ENCODE results near the gene TDRD7.

Gene TDRD7, protein sequence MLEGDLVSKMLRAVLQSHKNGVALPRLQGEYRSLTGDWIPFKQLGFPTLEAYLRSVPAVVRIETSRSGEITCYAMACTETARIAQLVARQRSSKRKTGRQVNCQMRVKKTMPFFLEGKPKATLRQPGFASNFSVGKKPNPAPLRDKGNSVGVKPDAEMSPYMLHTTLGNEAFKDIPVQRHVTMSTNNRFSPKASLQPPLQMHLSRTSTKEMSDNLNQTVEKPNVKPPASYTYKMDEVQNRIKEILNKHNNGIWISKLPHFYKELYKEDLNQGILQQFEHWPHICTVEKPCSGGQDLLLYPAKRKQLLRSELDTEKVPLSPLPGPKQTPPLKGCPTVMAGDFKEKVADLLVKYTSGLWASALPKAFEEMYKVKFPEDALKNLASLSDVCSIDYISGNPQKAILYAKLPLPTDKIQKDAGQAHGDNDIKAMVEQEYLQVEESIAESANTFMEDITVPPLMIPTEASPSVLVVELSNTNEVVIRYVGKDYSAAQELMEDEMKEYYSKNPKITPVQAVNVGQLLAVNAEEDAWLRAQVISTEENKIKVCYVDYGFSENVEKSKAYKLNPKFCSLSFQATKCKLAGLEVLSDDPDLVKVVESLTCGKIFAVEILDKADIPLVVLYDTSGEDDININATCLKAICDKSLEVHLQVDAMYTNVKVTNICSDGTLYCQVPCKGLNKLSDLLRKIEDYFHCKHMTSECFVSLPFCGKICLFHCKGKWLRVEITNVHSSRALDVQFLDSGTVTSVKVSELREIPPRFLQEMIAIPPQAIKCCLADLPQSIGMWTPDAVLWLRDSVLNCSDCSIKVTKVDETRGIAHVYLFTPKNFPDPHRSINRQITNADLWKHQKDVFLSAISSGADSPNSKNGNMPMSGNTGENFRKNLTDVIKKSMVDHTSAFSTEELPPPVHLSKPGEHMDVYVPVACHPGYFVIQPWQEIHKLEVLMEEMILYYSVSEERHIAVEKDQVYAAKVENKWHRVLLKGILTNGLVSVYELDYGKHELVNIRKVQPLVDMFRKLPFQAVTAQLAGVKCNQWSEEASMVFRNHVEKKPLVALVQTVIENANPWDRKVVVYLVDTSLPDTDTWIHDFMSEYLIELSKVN

DNA sequence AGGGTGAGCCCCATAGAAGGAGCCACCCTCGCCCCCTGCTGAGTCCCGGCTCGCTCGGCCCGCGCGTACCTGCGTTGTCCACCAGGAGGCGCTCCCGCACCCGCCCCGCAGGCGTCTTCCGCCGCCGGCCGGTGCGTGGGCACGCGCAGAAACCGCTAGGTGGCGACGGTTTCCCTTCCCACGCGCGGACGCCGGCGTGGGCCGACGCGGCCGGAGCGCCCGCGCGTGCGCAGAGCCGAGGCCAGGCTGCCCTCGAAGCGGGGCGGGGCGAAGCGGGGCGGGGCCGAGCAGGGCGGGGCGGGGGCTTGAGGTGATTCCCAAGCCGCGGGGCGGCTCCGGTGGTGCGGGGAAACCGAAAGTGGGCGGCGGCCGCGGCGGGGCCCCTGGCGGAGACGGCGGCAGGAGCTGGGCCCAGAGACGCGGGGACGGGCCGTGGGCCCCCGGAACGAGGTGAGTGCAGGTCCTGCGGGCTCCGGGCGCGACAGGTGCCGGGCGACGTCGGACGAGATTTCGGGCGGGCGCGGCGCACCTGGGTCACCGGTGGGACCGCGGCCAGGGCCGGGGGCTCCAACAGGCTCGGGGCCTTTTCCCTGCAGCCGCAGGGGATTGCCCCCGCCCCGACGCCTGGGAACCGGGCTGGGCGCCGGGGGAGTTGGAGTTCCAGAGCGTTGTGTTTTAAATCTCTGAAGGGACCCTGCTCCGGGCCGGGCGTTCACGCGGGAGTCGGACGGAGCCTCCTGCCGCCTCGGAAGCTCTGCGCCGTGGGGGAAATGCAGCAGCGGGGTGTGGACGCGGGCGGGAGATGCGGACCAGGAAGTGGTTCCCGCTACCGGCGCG lies at the start of gene TDRD7:
TDRD7 (plus strand) TSS at position 308 of the 837 bp plus-strand sequence. CDS start 16,370 bp downstream, outside the sequence.
- peak; percentile 90 for DNase-seq (ENCODE audit: low read depth)

DNA sequence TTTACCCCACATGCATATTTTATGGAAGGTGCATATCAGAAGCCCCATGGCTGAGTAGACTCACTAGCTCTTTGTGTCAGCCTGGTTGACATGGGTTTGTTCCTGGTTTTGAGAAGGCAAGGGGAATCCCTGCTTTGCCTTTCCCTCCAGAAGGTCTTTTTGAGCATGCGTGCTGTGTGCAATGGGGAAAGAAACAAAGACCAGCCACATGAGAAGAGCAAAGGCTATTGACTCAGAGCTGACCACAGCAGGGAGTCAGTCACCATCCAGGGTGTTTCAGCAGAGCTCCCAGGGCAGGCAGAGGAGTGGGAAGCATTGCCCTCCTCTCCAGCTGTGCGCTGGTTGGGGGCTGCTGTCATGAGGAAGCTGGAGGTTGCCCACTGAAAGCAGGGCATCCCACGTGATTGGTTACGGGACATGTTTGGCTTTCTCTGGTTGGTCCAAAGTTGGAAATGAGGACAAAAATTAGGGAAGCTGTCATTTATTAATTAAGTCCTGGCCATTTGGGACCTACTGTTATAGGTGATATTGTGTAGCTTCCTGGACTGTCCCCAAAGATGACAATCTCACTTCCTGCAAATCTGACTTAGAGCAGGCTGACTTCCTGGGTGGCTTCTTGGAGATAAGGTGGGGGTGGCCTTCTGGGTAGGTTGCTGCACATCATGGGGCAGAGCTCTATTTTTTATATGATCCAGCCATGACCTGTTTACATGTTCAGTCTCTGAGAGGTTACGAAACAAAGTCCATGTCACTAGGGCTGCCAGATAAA lies 48.9 kb upstream of the TDRD7 start:
- DNase-seq (ENCODE audit: low read depth): no peak

DNA sequence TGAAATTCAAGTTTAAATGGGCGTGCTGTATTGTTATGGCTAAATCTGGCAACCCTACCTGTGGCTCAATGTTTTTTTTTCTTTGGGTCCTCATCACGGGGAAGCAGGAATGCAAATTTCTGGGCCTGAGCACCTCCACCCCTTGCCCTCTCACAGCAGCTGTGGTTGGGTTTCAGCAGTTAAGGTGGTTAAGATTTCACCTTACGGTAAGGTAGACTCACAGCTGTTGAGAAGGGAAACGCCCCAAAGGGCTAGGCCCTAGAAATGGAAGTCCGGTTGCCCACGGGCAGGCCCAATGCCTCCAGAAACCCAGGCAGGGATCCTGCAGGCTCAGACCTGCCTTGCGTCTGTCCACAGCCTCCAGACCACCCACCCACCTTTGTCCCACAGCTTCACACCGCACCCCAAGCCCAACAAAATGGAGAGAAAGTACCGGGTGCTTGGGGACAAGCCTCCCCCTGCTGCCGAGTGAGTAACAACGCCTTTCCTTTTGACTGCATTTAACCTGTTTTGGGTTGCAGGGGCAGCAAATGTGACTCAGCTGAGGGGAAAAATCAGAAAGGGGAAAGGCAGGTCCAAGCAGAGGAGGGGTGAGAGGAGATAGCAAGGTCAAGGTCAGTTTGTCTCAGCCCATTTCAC lies 48.1 kb upstream of the TDRD7 start:
- DNase-seq (ENCODE audit: low read depth): no peak

DNA sequence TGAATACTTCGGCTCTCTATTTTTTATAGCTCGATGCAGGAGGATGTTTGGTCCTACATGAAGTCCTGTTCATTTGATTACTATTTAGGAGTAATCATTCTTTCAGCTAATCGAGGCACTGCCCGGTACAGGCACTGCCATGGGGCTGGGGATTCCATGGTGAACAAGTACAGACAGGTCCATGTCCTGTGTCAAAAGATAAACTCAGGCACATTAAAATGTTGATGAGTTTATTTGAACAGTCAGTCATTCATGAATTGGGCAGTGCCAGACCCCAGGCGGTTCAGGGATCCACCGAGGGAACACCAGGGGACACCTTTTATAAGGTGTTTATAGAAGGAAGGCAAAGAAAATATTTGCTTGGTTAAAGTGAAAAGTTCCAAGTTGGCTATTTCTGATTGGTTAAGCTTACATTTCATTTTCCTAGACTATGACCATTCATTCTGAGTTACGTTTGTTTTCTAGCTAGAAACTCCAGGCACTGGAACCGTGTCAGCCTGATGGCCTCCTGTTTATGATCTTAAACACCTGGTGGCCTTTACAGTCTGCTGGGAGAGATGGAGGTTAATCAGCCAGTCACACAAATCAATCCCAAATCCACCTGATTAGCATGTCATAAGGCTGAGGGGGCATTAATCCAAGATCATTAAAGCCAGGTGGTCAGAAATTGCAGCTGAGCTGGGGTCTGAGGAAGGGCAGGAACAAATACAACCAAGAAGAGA lies 47.0 kb upstream of the TDRD7 start:
- no peak for DNase-seq (ENCODE audit: low read depth)

DNA sequence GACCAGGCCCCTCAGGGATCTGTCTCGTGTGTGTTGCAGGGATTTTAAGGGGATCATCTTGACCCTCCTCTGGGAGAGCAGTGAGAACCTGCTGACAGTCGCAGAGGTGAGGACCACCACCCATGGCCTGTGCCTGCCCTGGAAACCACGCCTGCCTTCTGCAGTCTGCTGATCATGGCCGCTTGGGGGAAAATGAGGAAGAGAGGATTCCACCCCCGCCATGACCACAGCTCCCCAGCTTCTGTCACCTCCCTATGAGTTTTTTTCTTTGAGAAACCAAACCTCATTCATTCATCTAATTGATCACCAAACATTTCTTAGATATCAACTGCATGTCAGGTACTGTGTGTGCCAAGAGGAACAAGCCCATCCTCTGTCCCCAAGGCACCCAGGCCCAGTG lies 46.3 kb upstream of the TDRD7 start:
- no peak for DNase-seq (ENCODE audit: low read depth)

DNA sequence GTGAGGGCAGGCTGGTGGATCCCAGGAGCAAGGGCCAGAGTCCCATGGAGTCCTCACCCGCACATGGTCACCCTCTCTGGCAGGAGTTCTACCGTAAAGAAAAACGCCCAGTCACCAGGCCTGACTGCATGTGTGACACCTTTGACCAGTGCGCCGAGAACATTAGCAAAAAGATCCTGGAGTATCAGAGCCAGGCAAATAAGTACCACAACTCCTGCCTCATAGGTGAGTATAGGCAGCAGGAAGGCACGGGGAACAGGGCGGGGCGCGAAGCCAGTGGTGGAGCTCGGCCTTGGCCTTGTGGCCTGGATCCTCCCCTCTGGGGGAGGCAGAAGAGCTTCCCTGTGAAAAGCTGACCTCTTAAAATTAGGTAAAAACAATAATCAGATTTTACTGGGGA lies 45.4 kb upstream of the TDRD7 start:
- no peak for DNase-seq (ENCODE audit: low read depth)

DNA sequence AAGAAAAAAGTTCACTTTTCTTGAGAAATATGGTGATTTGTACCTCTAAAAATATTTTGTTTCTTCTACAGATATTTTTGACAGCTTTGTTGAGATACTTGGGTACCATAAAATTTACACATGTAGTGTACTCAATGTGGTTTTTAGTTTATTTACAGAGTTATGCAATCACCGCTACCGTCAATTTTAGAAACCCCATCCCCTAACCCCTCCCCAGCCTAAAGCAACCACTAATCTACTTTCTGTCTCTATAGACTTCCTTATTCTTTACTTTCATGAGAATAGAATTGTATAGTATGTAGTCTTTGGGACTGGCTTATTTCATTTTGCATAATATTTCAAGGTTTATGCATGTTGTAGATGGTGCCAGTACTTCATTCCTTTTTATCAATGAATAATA lies 45.0 kb upstream of the TDRD7 start:
- no peak for DNase-seq (ENCODE audit: low read depth)

DNA sequence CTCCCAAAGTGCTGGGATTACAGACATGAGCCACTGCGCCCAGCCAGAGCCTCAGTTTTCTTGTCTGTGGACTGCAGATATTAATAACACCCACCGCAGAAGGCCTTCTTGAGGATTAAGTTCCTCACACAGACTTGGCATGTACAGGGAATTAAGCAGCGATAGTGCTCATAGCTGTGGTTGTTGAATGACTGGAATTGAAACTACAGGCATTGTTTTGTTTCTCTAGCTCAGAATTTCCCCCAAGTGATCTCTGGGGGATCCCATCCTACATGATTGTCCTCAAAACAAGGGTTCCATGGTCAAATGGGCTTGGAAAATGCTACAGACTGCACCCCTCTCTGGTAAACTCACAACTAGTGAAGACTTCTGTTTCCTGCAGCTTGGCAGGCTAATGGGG lies 44.2 kb upstream of the TDRD7 start:
- DNase-seq (ENCODE audit: low read depth): no peak

DNA sequence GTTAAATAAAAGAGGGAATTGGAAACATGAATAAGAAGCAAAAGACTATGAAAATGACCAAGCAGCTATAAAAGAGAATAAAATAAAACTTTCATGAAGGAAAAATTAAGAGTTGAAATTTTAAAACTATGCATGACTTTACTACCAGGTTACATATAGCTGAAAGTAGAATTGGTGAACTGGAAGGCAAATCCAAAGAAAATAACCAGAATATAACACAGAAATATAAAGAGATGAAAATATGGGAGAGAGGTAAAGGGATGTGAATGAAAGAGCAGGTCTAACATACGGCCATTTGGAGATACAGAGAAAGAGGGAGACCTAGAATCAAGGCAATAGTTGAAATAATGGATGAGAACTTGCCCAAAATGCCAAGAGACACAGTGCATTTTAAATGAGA lies 42.9 kb upstream of the TDRD7 start:
- no peak for DNase-seq (ENCODE audit: low read depth)

DNA sequence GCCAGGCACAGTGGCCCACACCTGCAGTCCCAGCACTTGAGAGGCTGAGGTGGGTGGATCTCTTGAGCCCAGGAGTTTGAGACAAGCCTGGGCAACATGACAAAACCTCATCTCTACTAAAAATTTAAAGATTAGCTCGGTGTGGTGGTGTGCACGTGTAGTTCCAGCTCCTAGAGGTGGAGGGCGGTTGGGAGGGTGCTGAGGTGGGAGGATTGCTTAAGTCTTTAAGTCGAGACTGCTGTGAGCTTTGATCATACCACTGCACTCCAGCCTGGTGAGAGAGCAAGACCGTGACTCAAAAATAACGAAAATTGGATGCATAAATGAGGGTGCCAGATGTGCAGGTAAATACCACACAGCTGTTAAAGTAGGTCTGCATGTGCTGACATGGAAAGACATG lies 39.3 kb upstream of the TDRD7 start:
- DNase-seq (ENCODE audit: low read depth): no peak

DNA sequence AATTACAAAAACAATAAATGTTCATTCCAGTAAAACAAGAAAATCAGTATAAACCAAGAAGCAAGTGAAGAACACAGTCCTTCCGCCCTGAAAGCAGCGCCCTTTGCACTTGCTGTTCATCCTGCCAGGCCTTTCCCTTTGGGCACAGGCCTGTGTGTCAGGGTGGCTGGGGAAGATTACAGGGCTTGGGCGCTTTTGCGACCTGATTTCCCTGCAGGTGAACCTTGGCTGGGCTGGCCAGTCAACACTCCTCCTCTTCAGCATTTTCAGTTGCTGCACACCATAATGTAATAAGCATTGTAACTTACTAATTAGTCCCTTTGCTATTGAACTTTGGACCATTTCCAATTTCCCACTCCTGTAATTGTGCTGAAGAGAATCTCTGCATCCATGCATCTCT lies 38.6 kb upstream of the TDRD7 start:
- DNase-seq (ENCODE audit: low read depth): no peak

DNA sequence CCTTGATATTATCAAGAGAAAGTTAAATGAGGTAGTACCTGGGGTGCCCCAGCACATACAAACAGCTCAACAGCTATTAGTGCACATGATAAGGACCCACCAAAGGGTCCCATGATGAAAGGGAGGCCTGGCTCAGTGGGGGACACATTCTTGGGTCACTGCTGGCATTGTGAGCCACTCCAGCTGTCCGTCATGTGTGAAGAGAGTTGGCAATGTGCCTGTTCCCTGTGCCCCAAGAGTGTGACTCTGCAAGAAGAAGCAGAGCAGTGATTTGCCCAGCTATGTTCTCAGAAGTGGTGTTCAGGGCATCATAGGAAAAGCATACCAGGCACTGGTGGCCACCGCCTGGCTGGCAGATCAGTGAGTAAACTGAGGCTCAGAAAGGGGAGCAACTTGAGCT lies 37.1 kb upstream of the TDRD7 start:
- no peak for DNase-seq (ENCODE audit: low read depth)

DNA sequence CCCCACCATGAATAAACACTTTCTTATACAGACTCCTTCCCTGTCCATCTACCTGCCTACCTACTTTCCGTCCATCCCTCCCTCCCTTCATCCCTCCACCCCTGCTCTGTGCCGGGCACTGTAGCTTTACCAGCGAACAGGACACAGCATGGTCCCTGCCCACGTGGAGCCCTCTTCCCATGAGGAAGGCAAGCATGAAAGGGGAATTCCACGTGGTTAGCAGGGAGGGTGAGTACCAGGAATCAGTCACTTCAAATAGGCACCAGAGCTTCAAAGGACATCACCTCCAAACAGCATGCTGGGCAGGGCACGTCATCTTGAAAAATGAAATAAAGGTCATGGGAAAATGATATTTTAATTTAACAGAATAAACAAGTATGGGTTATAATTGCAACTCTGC lies 35.0 kb upstream of the TDRD7 start:
- DNase-seq (ENCODE audit: low read depth): no peak

DNA sequence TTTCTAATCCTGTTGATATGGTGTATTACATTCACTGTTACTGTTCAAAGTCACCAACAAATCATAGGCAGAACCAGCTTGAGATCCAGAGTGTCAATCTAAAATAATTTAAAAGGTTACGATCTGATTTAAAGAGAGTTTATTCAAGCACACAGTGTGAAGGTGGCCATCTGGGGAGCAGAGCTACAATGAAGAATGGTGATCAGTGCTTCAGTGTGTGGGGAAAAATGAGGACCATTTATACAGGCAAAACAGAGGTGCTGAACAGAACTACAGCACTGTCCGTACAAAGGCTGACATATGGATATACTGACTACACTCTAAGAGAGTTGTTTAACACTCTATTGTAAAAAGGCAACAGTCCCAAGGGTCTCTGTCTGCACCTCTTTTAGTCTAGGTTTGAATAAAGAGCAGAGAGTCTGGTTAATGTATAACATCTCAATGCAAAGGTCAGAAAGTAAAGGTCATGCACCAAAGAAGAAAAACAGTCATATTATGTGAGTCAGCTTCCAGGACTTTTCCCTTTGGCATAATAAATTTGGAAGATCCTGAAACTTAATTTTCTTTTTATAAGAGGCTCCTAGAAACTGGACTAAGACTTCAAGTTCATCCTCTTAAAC lies 29.7 kb upstream of the TDRD7 start:
- no peak for DNase-seq (ENCODE audit: low read depth)

DNA sequence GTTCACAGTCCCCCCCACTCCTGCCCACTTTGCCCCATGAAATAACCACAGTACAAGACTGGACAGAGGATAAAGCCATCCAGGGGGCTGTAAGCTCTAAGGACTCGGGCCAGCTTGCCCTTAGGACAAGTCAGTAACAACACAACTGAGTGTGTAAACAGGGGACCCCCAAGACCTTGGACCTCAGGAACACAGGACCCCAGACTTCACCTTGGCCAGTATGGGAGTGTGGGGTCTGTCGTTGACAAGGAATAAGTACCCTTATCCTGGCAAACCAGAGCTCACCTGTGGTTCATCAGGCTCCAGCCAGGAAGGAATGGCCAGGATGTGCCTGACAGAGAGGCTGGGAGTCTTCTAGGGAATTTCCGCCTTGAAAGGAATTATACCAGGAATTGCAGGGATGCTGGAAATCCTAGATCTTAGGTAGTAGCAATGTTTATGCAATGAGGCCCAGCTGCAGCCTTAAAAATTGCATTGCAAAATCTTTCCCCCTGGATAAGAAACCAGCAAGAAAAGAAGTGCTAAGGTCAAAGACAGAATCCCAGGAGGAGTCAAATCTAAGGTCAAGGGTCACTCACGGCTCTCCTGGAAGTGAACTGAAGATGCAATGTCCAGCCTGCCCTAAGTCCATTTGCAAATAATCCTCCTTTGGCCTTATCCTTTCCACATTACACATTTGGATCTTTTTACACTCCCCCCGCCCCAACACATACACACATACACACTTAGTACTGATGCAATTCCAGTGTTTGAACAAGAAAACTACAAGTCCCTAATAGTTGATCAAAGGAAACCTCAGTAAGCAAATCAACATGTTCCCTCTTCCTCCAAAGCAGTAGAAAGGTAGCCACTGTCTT lies 27.3 kb upstream of the TDRD7 start:
- DNase-seq (ENCODE audit: low read depth): no peak

DNA sequence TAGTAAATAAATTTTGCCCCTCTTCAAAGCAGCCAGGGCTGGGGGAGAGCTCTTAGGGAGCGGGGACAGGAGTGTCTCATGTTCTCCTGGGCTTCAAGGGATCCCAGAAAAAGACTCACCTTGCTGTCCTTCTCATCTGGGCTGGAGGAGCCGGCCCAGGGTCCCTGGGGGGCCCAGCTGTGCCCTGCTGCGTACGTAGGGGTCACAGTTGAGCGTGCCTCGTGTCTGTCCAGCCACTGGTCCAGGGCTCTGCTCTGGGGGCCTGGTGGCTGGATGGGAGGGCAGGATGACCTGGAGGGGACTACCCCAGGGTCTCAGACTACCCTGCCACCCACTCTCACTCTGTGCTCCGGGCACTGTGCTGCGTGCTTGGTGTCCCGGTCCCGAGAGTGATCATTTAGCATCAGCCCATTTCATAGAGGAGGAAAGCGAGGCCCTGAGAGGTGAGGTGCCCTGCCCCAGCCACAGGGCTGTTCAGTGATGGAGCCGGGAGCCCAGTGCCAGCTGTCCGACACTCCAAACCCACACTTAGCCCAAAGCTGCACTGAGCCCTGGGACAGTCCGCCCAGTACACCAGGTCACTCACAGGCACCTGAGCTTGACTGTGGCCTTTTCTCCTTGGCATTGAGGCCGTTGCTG lies 26.2 kb upstream of the TDRD7 start:
- DNase-seq (ENCODE audit: low read depth): no peak

DNA sequence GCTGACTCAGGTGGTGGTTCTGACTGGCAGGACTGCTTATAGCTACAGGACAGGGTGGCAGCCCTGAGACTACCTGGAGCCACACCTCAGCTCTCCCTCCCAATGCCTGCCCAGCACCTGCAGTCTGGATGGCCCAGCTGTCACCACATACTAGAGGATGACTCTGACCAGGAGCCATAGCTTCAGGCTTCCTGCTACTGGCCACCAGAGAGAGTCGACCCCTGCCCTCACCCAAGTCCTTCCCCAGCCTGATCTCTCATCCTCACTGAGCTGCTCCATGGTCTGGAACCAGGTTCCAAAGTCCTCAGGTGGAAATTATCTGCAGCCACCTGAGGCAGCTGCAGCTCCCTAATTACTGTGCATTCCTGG lies 25.6 kb upstream of the TDRD7 start:
- no peak for DNase-seq (ENCODE audit: low read depth)

Measured in stimulated activated CD4-positive, alpha-beta T cell treated with anti-CD3 and anti-CD28 coated beads, Interleukin-2, amount 100 ng/mL, for 4 hours (primary cell).